SK-N-MC (cell line): ENCODE measurements around the gene SCARF2.

ENCODE experiments used
- EZH2 ChIP-seq: fragments of 200-600 bp; sonication (generic); IDR thresholded peaks from one replicate; pipeline ENCODE4 v1.6.1; 2017; ENCODE audit warnings: antibody characterized with exemption
- POLR2AphosphoS5 ChIP-seq: IDR thresholded peaks from 2 replicates; pipeline ENCODE4 v1.6.1; 2012; ENCODE audit warnings: mild to moderate bottlenecking, low read depth, low read length, borderline replicate concordance

DNA sequence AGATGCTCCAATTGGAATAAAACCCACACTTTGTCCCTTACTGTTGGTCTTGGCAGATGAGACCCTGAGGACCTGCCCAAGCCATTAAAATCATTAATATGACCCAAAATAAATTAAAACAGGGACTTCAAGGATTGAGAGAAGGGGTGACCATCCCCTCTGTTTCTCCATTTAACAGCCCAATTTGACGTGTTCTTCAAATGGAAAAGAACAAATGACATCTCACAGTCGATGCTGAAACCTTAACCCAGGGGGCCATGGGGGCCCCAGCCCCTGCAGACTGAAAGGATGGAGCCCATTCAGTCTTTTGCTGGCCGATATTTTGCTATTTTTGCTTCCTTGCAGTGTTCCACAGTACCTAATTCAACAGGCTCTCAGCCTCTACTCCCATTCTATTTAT is 23.2 kb downstream of the SCARF2 start:
- TF ChIP-seq POLR2AphosphoS5 = no peak
- TF ChIP-seq EZH2 = no peak
